Suprapubic skin (tissue), 4 donors: ENCODE results near the gene ALPL. TPM values are rescaled to one million over a fixed set of nuclear protein-coding genes. Genes with fewer than 3 reads are reported as not detected.

Experiments
- DNase-seq, 2 donors: peaks; one replicate each; pipeline ENCODE4 v3.0.0-alpha.2; 2019; ENCODE audit warnings: low spot score in 2 of 2
- H3K27ac ChIP-seq: fragments of 200-600 bp; sonication (generic); one replicate; pipeline ENCODE4 v1.5.1; 2019
- H3K27me3 ChIP-seq: fragments of 200-600 bp; sonication (generic); one replicate; pipeline ENCODE4 v1.5.1; 2019
- H3K36me3 ChIP-seq: fragments of 200-600 bp; sonication (generic); one replicate; pipeline ENCODE4 v1.5.1; 2019
- H3K4me1 ChIP-seq: fragments of 200-600 bp; sonication (generic); one replicate; pipeline ENCODE4 v1.5.1; 2019
- H3K4me3 ChIP-seq: fragments of 200-600 bp; sonication (generic); one replicate; pipeline ENCODE4 v1.5.1; 2019; ENCODE audit warnings: mild to moderate bottlenecking
- H3K9me3 ChIP-seq: fragments of 200-600 bp; sonication (generic); one replicate; pipeline ENCODE4 v1.5.1; 2019
- CTCF ChIP-seq, 2 donors: fragments of 200-600 bp in 1 of 2; fragments of 450-650 bp in 1 of 2; sonication (generic) in 1 of 2; IDR thresholded peaks; one replicate each; pipeline ENCODE4 v1.5.1; 2016 to 2019; ENCODE audit warnings: antibody characterized with exemption in 2 of 2, mild to moderate bottlenecking in 1 of 2, moderate library complexity in 1 of 2
- EP300 ChIP-seq: sonication (generic); formaldehyde crosslinking; IDR thresholded peaks from one replicate; pipeline ENCODE4 v1.6.1; 2017; ENCODE audit warnings: antibody characterized with exemption
- POLR2A ChIP-seq, 2 donors: fragments of 450-650 bp; IDR thresholded peaks; one replicate each; pipeline ENCODE4 v1.6.1; 2017; ENCODE audit warnings: antibody characterized with exemption in 2 of 2, mild to moderate bottlenecking in 2 of 2, moderate library complexity in 2 of 2
- POLR2AphosphoS5 ChIP-seq, 3 donors: sonication (generic); formaldehyde crosslinking; IDR thresholded peaks; one replicate each; pipeline ENCODE4 v1.6.1; 2017; ENCODE audit warnings: antibody characterized with exemption in 3 of 3
- WGBS: methylation state at CpG from one replicate; pipeline ENCODE4 v1.1.5; 2018; 5-methylcytosine and 5-hydroxymethylcytosine counted together
- total RNA-seq, 4 donors: library from RNA; depleted of rRNA; stranded (reverse); fragments of >200 nt; gene quantifications; one replicate each; pipeline ENCODE4 v1.1.0, GENCODE V29; 2016

The ALPL gene
- total RNA-seq, 4 donors from 2014 or later, result 5.1 to 9.7 (median 6.0) TPM

DNA sequence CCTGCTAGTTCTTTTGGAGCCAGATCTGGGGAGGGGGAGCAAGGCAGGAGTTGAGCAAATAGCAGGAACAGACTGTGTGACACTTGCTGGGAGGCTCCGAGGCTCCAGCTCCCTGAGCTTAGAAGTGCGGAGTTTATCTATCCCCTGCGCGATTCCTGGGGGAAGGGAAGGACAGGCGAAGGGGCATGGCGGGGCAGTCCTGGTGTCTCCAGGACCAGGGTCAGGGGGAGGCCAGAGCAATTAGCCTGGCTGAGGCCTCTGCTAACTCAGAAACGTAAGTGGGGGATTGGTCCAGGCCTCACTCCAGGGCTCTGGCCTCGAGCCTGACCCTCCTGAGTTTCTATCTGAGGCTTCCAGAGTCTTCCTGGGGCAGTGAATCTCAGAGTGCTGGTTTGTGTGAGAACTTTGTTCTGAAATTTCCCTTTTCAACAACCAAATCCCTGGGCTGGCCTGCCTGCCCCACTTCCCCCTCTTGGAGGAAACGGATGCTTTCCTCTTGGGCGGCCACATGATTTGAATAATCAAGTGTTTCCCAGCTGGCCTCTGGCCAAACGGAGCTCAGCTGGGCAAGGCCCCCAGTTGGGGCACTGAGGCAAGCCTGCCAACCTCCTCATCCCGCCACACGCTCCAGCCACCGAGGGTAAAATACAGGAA, 15.6 kb downstream of the ALPL start:
- no peak for TF ChIP-seq POLR2AphosphoS5 (IDR thresholded peaks at IDR 0.05)
- no peak for TF ChIP-seq CTCF (IDR thresholded peaks at IDR 0.05)
- TF ChIP-seq EP300, result no peak
- no peak for TF ChIP-seq POLR2A (IDR thresholded peaks at IDR 0.05)
- no peak overlapping the region for H3K27ac ChIP-seq
- no peak overlapping the region for H3K4me3 ChIP-seq
- no peaks in the 10 kb centered on the region for H3K36me3 ChIP-seq
- H3K27me3 ChIP-seq, result no peaks in the 10 kb centered on the region
- H3K9me3 ChIP-seq, result no peaks in the 10 kb centered on the region
- no peak for DNase-seq
- H3K4me1 ChIP-seq, result peaks cover 13% of the 10 kb centered on the region
- 61% methylated on average over 14 of the region's 14 CpGs for WGBS

GRCh38 chr1:21525340-21525717, 16.1 kb downstream of the ALPL start:
- 85% methylated on average over 7 of the region's 7 CpGs for WGBS
- Histone ChIP-seq H3K27ac (no peak overlapping the region), H3K4me3 (no peak overlapping the region)

GRCh38 chr1:21526441-21526840, 17.2 kb downstream of the ALPL start:
- Histone ChIP-seq H3K36me3 (no peaks in the 10 kb centered on the region), H3K9me3 (no peaks in the 10 kb centered on the region), H3K4me3 (no peak overlapping the region), H3K27ac (no peak overlapping the region), H3K27me3 (no peaks in the 10 kb centered on the region), H3K4me1 (peaks cover 10% of the 10 kb centered on the region)
- no peak for DNase-seq
- no peak for TF ChIP-seq POLR2AphosphoS5 (IDR thresholded peaks at IDR 0.05)
- TF ChIP-seq CTCF (IDR thresholded peaks at IDR 0.05), result no peak
- no peak for TF ChIP-seq POLR2A (IDR thresholded peaks at IDR 0.05)
- TF ChIP-seq EP300, result no peak
- 77% methylated on average over 1 of the region's 1 CpG for WGBS

More at GRCh38 chr1:21525340-21525717, 16.1 kb downstream of the ALPL start:
- H3K27me3 ChIP-seq, result no peaks in the 10 kb centered on the region
- no peak for TF ChIP-seq POLR2A (IDR thresholded peaks at IDR 0.05)
- TF ChIP-seq CTCF (IDR thresholded peaks at IDR 0.05), result no peak
- TF ChIP-seq POLR2AphosphoS5 (IDR thresholded peaks at IDR 0.05), result no peak
- TF ChIP-seq EP300, result no peak
- DNase-seq, result no peak
- H3K36me3 ChIP-seq, result no peaks in the 10 kb centered on the region
- peaks cover 13% of the 10 kb centered on the region for H3K4me1 ChIP-seq
- no peaks in the 10 kb centered on the region for H3K9me3 ChIP-seq

DNA sequence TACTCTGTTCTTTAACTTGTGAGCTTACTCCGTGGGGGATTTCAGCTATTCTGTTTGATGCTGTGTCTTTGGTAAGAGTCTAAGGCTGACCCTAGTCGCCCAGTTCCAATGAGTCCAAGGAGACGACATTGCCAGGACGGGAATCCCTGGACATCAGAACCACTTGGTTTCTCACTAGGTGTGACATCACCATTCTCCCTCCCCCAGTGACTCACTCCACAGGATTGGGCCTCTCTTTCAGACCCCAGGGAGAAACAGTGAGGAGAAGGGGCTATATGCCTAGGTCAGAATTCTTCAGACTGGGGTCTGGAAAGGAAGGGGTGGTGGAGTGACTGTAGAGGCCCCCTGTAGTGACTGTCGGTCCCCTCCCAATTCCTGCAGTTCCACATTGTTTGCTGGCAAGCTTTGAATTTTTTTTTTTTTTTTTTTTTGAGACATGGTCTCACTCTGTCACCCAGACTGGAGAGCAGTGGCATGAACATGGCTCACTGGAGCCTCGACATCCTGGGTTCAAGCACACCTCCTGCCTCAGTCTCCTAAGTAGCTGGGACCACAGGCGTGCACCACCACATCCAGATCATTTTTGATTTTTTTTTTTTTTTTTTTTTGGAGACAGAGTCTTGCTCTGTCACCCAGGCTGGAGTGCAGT, 21.3 kb downstream of the ALPL start:
- WGBS, result 88% methylated on average over 7 of the region's 7 CpGs
- no peak for DNase-seq

More for the DNA sequence above, 21.3 kb downstream of the ALPL start:
- H3K4me3 ChIP-seq, result no peak overlapping the region
- H3K9me3 ChIP-seq, result no peaks in the 10 kb centered on the region
- H3K27me3 ChIP-seq, result no peaks in the 10 kb centered on the region
- no peak overlapping the region for H3K27ac ChIP-seq
- no peaks in the 10 kb centered on the region for H3K36me3 ChIP-seq
- no peak for TF ChIP-seq CTCF (IDR thresholded peaks at IDR 0.05)
- no peak for TF ChIP-seq POLR2AphosphoS5 (IDR thresholded peaks at IDR 0.05)
- no peak for TF ChIP-seq POLR2A (IDR thresholded peaks at IDR 0.05)
- no peak for TF ChIP-seq EP300
- H3K4me1 ChIP-seq, result peaks cover 4% of the 10 kb centered on the region
